Mammary epithelial cell (primary cell): Measurements from ENCODE around the gene DEFB129.

ENCODE experiments used
- CTCF ChIP-seq, 2 donors: IDR thresholded peaks in 1 of 2; conservative IDR thresholded peaks in 1 of 2; 2 replicates each; pipeline ENCODE4 v1.5.1; 2011 to 2012; ENCODE audit warnings: inconsistent platforms in 2 of 2, low read length in 2 of 2, mild to moderate bottlenecking in 2 of 2, control low read depth in 1 of 2, low read depth in 1 of 2; ENCODE audit not compliant: insufficient read depth in 1 of 2; ENCODE audit errors: extremely low read depth in 1 of 2
- EZH2 ChIP-seq: IDR thresholded peaks from 2 replicates; pipeline ENCODE4 v1.6.1; 2012; ENCODE audit warnings: low read length, inconsistent platforms, borderline replicate concordance

- TF ChIP-seq CTCF (conservative IDR thresholded peaks at IDR 0.05 in 1 of 2, IDR thresholded peaks at IDR 0.05 in 1 of 2; ENCODE audit: extremely low read depth in 1 of 2, insufficient read depth in 1 of 2, low read depth in 1 of 2, low read length in 2 of 2) (no peak), EZH2 (no peak)
Observed at GRCh38 chr20:242905-243304, 15.8 kb downstream of the DEFB129 start.
